IPS-18c (cell line): ENCODE results near the gene RGS9.
"Not testable (repeated sequence)": the region's sequence is repeated elsewhere in the genome, so short reads cannot be mapped to it uniquely, and the experiment has no call there.

Experiments used
- H3K4me3 ChIP-seq: 2 replicates; pipeline ENCODE4 v1.7.0; 2013; ENCODE audit warnings: low read depth, mild to moderate bottlenecking, low read length, moderate library complexity; ENCODE audit not compliant: insufficient read depth
- H3K9me3 ChIP-seq: one replicate; pipeline ENCODE4 v1.6.1; 2013; ENCODE audit warnings: mild to moderate bottlenecking, low read length, moderate library complexity; ENCODE audit not compliant: control insufficient read depth, insufficient read depth

RGS9 gene

DNA sequence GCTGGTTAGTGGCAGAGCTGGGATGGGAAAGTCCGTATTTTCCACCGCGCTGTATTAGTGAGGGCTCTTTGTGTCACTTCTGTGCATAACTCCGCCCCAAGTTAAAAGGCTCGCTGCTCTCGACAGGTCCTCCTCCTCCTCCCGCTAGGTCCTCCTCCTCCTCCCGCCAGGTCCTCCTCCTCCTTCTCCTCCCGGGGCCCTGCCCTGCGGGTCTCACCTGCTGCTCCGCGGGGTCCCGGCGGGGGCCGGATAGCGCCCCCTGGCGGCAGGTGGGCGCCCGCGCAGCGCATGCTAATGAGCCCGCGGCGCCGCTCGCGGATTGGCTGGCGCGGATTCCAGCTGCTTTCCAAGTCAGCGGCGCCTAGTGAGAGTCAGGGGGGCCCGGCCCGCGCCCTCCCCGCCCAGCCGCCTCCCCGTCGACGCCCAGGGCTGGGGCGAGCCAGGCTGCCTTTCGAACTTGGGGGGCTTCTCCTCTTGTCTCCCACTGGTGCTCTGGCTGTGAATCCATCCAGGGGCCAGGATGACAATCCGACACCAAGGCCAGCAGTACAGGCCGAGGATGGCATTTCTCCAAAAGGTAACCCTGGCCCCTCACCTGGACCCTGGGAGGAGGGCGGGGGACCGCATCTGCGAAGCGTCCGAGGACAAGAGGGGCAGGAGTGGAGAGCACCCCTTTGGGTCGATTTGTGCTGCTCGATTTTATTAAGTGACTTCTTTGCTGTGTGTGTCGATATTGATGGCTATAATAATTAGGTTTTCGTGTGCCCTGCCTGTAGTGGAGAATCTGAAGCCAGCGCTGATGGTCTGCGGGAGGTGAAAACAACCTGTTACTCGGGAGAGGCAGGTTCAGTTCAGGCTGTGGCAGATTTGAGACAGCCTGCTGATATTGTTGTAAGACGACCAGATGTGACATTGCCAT is at the start of gene RGS9:
Gene RGS9, plus strand, starts transcription at position 350 of the 919 bp plus-strand sequence. Its CDS starts 171 bp downstream, at position 521.
- H3K4me3 ChIP-seq = peak within 1 kb of the TSS; percentile 44
- H3K9me3 ChIP-seq = no peaks in the 10 kb centered on the region

DNA sequence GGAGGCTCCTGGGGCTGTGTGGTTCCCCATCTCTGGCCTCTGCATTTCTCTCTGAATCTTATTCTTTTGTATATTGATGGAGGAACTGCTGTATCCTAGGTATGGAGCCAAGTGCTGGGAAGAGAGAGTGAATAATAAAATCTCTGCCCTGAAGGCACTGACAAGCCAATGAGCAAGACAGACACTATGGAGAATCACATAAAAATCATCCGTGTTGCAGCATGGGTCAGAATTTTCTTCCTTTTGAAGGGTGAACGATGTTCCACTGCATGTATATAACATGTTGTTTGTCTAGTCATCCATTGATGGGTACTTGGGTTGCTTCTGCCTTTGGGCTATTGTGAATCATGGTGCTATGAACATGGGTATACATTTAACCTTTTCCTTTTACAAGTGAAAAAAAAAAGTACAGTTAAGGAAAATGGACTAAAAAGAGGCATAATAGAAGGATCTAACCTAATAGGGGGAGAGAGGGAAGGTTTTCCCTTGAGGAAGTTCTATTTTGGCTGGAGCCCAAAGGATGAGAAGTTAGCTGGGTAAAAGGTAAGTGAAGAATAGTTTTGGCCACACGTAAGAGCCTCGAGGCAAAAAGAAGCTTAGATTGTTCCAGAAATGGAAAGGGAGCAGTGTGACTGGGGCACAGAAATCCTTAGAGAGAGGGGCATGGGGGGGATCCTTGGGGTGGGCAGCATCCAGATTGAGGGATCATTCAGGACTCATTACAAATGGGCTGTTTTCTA is 48.4 kb upstream of the RGS9 start:
- H3K4me3 ChIP-seq = no peak overlapping the region
- H3K9me3 ChIP-seq = no peaks in the 10 kb centered on the region

DNA sequence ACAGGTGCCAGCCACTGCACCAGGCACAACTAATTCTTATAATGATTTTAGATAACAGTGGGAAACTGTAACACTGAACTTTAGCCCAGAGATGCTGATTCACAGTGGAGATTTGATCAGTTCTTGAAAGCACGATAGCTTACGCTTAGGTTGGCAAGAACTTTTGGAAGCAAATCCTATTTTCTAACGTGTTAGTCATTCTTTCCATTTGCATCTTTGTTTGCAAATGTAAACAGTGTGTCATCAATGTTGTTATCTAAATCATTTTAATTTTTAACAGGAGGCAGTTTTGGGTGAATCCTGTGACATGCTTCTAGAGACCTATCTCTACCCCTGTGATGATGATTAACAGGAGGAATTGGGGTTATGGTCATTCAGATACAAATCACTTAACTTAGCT is 44.9 kb upstream of the RGS9 start:
- H3K4me3 ChIP-seq = no peak overlapping the region
- no peaks in the 10 kb centered on the region for H3K9me3 ChIP-seq

DNA sequence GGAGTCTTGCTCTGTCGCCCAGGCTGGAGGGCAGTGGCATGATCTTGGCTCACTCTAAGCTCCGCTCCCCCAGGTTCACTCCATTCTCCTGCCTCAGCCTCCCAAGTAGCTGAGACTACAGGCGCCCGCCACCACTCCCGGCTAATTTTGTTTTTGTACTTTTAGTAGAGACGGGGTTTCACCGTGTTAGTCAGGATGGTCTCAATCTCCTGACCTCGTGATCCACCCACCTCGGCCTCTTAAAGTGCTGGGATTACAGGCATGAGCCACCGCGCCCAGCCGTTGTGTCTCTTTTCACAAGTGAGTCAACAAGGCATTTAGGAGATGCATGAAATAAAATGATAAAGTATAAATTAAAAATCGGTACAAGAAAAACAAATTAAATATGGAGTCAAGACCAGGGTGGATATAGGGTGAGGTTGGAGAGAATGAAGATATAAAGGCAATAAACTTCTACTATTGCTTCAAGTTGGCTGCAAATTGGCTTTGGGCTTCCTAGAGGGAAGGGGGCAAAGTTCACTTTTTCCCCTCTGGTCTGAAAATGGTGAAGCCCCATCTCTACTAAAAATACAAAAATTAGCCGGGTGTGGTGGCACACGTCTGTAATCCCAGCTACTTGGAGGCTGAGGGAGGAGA is 44.3 kb upstream of the RGS9 start:
- H3K4me3 ChIP-seq, H3K9me3 ChIP-seq: not testable (repeated sequence)

DNA sequence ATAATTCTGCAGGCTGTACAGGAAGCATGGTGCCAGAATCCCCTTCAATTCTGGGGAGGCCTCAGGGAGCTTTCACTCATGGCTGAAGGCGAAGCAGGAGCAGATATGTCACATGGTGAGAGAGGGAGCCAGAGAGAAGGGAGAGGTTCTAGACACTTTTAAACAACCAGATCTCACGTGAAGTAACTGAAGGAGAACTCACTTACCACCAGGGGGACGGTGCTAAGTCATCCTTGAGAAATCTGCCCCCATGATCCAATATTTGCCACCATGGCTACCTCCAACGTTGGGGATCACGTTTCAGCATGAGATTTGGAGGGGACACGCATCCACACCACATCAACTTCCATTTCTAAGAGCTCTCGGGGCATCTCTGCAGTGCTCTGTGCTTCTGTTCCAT is 43.2 kb upstream of the RGS9 start:
- no peak overlapping the region for H3K4me3 ChIP-seq
- H3K9me3 ChIP-seq = no peaks in the 10 kb centered on the region

DNA sequence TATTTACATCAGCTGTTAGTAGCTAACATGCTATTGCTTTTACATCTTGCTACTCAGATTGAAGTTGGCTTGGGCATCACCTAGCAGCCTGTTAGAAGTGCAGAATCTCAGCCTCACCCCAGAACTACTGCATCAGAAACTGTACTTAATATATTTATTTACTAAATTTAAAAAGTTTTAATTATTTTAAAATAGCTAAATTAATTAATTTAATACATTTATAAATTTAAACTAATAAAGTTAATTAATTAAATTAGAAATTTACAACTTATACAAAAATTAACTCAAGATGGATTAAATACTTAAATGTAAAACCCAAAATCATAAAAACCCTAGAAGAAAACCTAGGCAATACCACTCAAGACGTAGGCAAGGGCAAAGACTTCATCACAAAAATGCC is 41.7 kb upstream of the RGS9 start:
- H3K9me3 ChIP-seq = no peaks in the 10 kb centered on the region
- no peak overlapping the region for H3K4me3 ChIP-seq

DNA sequence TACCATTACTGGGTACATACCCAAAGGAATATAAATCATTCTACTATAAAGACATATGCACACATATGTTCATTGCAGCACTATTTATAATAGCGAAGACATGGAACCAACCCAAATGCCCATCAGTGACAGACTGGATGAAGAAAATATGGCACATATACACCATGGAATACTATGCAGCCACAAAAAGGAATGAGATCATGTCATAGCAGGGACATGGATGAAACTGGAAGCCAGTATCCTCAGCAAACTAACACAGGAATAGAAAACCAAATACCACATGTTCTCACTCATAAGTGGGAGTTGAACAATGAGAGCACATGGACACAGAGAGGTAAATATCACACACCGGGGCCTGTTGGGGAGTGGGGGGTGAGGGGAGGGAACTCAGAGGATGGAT is 40.8 kb upstream of the RGS9 start:
- H3K4me3 ChIP-seq, H3K9me3 ChIP-seq: not testable (repeated sequence)

DNA sequence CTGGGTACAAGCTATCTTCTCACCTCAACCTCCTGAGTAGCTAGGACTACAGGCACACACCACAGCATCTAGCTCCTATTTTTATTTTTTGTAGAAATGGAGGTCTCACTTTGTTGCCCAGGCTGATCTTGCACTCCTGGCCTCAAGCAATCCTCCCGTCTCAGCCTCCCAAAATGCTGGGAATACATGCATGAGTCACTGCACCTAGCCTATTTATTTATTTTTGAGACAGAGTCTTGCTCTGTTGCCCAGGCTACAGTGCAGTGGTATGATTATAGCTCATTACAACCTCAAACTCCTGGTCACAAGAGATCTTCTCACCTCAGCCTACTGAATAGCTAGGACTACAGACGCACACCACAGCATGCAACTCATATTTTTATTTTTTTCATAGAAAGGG is 40.1 kb upstream of the RGS9 start:
- H3K9me3 ChIP-seq = no peaks in the 10 kb centered on the region

DNA sequence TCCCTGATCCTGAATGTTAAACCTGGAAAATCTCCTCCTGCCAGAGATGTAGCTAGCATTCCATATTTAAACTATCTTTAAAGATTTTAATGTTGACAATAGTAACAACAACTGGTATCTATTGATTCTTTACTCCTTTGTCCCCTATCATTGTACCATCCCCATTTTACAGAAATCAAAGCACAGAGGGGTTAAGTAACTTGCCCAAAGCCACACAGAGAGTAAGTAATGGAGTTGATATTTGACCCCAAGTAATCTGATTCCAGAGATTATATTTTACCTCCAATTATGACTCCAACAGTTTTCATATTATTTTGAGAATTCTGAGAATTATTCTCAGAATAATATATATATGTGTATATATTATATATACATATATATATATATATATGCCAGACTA is 37.7 kb upstream of the RGS9 start:
- Histone ChIP-seq H3K9me3 (no peaks in the 10 kb centered on the region), H3K4me3 (no peak overlapping the region)

More for the DNA sequence above, 40.1 kb upstream of the RGS9 start:
- no peak overlapping the region for H3K4me3 ChIP-seq

DNA sequence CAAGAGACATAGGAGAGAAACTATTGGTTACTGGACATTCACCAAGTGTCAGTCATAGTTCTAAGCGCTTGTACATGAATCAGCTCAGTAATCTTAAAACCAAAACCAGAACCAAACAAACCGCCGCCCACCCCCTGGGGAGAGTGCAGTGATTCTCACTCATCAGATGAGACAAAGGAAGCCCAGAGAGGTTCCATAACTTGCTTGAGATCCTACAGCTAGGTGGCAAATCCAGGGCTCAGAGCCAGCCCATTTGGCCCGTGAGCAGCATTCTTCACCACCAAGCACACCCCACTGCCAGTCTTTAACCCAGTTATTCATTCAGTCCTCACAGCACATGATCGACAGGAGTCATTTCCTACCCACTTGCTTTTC is 37.2 kb upstream of the RGS9 start:
- Histone ChIP-seq H3K9me3 (no peaks in the 10 kb centered on the region), H3K4me3 (no peak overlapping the region)

DNA sequence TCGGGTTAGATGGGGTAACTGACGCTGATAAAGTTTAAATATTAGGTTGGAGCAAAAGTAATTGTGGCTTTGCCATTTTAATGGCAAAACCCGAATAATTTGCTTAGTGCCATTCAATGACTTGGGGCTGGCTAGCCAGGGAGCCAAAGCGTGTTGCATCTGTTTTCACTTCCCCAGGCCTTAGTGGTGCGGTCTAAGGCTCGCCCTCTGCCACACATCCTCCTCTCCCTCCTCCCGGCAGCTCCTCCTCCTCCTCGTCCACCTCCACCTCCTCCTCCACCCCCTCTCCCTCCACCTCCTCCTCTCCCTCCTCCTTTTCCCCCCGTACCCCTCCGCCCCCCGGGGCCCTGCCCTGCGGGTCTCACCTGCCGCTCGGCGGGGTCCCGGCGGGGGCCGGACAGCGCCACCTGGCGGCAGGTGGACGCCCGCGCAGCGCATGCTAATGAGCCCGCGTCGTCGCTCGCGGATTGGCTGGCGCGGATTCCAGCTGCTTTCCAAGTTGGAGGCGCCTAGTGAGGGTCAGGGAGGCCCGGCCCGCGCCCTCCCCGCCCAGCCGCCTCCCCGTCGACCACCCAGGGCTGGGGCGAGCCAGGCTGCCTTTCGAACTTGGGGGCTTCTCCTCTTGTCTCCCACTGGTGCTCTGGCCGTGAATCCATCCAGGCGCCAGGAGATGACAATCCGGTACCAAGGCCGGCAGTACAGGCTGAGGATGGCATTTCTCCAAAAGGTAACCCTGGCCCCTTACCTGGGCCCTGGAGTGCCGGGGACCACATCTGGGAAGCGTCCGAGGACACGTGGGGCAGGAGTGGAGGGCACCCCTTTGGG is 36.6 kb upstream of the RGS9 start:
- Histone ChIP-seq H3K9me3 (no peaks in the 10 kb centered on the region), H3K4me3 (peak overlapping the region; percentile 40)

DNA sequence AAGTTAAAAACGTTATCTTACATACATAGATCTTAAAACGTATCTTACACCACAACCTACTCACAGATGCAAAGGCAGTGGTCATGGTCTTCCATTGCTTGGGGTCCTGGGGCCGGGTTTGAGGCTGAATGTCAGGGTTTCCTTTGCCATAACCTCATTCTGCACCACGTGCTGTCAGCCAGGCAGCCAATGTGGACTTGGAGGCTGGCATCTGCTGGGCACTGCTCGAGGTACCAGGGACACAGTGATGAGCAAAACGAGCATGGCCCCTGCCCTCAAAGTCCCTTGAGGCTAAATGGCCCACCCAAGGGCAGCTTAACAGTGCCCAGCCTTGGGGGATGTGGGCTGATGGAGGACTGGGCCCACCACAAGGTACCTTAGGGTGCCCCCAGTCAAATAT is 35.8 kb upstream of the RGS9 start:
- Histone ChIP-seq H3K9me3 (no peaks in the 10 kb centered on the region), H3K4me3 (peak overlapping the region; percentile 40; the same call in 1 of the 2 replicates)

DNA sequence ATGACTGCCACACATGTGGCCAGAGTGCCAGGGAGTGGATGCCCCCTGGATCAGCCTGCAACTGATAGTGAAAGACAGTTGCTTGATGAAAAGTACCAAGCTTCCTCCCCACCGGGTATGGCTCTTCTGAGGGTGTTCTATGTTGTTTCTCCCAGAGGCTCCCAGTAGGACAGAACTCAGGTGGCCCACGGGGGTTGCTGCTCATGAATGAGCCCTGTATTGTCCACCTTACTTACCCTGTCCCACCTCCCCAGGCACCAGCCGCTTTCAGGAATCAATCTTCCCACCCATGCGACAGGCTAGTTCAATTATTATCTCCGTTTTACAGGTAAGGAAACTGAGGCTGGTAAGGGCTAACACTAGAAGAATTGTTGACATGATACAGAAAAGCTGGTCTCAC is 34.9 kb upstream of the RGS9 start:
- Histone ChIP-seq H3K9me3 (no peaks in the 10 kb centered on the region), H3K4me3 (no peak overlapping the region)

DNA sequence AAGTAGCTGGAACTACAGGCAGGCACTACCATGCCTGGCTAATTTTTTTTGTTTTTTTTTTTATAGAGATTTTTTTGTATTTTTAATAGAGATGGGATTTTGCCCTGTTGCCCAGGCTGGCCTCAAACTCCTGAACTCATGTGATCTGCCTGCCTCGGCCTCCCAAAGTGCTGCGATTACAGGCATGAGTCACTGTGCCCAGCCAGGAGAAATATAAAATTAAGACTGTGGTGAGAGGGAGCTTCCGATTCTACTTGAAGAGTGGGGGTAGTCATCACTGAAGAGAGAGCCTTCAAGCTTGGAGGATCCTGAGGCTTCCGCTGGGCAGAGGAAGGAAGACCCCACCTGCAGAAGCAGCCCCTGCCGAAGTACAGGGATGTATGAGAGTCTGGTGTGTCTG is 34.4 kb upstream of the RGS9 start:
- Histone ChIP-seq H3K4me3 (no peak overlapping the region), H3K9me3 (no peaks in the 10 kb centered on the region)

DNA sequence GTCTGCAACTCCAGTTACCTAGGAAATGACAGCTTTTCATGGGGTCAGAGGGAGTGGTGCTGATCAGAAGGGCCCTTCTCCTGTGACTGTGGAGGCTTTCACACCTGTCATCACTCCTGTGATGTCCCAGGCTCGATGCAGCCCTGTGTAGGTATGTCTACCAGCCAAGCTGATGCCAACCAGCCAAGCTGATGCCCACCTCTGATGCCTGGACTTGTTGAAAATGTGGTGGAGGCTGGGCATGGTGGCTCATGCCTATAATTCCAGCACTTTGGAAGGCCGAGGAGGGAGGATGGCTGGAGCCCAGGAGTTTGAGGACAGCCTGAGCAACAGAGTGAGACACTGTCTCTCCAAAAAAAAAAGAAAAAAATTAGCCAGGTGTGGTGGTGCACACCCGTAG is 33.7 kb upstream of the RGS9 start:
- Histone ChIP-seq H3K4me3 (no peak overlapping the region), H3K9me3 (no peaks in the 10 kb centered on the region)

DNA sequence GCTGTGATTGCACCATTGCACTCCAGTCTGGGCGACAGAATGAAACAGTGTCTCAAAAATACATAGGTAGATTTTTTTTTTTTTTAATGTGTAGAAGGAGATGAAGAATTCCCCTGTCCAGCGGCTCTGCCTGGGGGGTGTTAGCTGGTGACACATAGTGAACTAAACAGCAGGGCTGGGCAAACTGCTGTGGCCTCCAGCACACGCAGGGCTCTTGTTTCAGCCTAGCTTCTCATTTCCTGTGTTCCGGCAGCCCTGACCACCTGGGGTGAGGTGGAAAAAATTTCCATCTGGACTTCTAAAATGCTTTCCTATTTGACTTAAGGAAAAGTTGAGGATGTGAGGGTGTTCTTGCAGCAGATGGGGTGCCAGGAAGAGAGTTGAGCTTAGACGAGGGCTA is 33.3 kb upstream of the RGS9 start:
- H3K4me3 ChIP-seq = no peak overlapping the region
- no peaks in the 10 kb centered on the region for H3K9me3 ChIP-seq

DNA sequence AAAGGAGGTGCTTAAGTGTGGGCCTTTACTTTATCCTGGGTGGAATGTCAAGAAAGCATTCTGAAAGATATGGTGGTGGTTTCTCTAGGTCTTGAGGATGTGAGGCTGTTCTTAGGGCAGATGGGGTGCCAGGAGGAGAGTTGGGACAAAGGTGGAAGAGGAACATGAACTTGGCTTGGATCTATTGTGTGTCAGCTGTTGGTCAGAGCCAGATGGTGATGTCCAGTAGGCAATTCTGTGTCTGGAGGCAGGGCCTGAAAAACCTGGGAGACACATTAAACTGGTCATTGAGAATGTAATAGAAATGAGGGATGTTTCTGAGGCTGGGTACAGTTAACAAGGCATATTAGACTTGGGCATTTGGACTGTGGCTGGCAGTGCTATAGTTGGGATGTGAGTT is 32.6 kb upstream of the RGS9 start:
- H3K9me3 ChIP-seq = no peaks in the 10 kb centered on the region
- no peak overlapping the region for H3K4me3 ChIP-seq
